Naive B cell (primary cell): Measurements from ENCODE around the gene ALPK1. TPM values are rescaled to one million over a fixed set of nuclear protein-coding genes. Genes with fewer than 3 reads are reported as not detected.

ENCODE experiments used
- ATAC-seq, 2 donors: fragments of 150-1000 bp; cut with Tn5 transposase; 2 replicates each; pipeline ENCODE4 v1.10.0; 2021; ENCODE audit warnings: low read depth in 2 of 2, mild to moderate bottlenecking in 2 of 2, moderate library complexity in 2 of 2
- DNase-seq: peaks from one replicate; pipeline ENCODE4 v3.0.0; 2022
- H3K27ac Mint-ChIP-seq, 6 donors: one replicate each; pipeline ENCODE4 v1.8.0; 2020 to 2022; ENCODE audit warnings: mild to moderate bottlenecking in 6 of 6, mixed read lengths in 6 of 6, moderate library complexity in 5 of 6, inconsistent platforms in 2 of 6
- H3K27me3 Mint-ChIP-seq, 3 donors: one replicate each; pipeline ENCODE4 v1.8.0; 2021 to 2022; ENCODE audit warnings: mixed read lengths in 3 of 3, mild to moderate bottlenecking in 1 of 3
- H3K36me3 Mint-ChIP-seq, 2 donors: one replicate each; pipeline ENCODE4 v1.8.0; 2020 to 2022; ENCODE audit warnings: mixed read lengths in 2 of 2, inconsistent platforms in 1 of 2, mild to moderate bottlenecking in 1 of 2
- H3K4me1 Mint-ChIP-seq, 3 donors: one replicate each; pipeline ENCODE4 v1.8.0; 2020 to 2022; ENCODE audit warnings: mixed read lengths in 3 of 3, inconsistent platforms in 1 of 3, mild to moderate bottlenecking in 1 of 3, moderate library complexity in 1 of 3
- H3K4me3 Mint-ChIP-seq, 8 donors: one replicate each; pipeline ENCODE4 v1.8.0; 2020 to 2022; ENCODE audit warnings: mild to moderate bottlenecking in 8 of 8, mixed read lengths in 8 of 8, moderate library complexity in 8 of 8, inconsistent platforms in 2 of 8
- H3K9me3 Mint-ChIP-seq, 7 donors: one replicate each; pipeline ENCODE4 v1.8.0; 2020 to 2022; ENCODE audit warnings: mixed read lengths in 7 of 7, mild to moderate bottlenecking in 5 of 7, inconsistent platforms in 2 of 7, moderate library complexity in 1 of 7
- polyA plus RNA-seq, 6 donors: library from polyadenylated mRNA; unstranded; fragments of 300-500 nt; fragmentation: Illumina TruSeq; gene quantifications; one replicate each; pipeline ENCODE4 v1.2.3, GENCODE V29; 2021; ENCODE audit warnings: low read depth in 6 of 6

The ALPK1 gene
- 1 to 10 TPM in 5 of 6 donors, not detected in 1; 3.9 to 7.3 (median 5.3) TPM for polyA plus RNA-seq

DNA sequence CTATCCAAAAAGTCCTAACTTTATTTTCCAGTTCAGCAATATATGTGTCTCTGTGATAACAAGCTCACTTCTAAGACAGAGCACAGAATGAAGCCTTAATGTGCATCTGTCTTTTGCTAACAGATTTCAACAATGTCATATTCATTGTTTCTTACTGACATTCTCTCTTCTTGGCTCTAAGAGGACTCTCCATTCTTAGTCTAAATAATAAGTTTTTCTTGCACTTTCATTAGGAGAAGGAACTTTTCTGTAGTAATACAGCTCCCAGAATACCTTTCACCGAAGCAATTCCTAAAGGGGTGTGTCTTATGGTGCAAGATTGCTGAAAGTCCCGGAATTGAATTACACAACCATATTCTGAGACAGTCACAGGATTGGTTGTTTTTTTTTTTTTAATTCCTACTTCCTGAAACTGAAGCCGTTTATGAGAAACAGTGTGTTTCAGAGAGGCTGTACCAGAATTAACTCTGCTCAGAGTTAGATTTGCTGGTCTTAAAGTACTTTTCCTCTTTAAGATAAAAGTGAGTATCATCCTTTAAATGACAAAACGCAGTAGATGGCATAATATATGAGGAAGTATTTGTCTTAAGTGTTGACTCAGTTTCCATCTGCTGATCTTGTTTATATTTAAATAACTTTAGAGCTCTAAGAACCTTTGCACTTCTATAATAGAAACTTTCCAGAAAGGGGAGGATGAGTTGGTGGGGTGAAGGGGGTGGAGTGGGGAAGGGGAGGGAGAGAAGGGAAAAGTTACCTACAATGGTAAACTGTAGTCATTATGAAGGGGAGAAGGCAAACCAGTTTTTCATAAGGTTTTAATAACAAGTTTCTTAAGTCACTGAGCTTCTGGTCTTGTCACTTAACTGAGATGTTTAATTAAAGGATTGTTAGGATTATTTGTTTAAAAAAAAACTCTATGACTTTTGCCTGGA, at the start of gene ALPK1:
Gene ALPK1 (plus strand): TSS at position 421 of the 932 bp plus-strand sequence.
- Mint-ChIP-seq H3K9me3 (no peaks in the 10 kb centered on the region), H3K36me3 (no peaks in the 10 kb centered on the region), H3K27me3 (no peaks in the 10 kb centered on the region), H3K4me1 (peaks cover 7 to 24% (median 17%) of the 10 kb centered on the region in 3 donors), H3K27ac (peak within 1 kb of the TSS; percentile 53 to 92 (median 86)), H3K4me3 (peak within 1 kb of the TSS; percentile 77 to 93 (median 87))
- DNase-seq (peak; percentile 53), ATAC-seq (peak; percentile 96 to 98)

DNA sequence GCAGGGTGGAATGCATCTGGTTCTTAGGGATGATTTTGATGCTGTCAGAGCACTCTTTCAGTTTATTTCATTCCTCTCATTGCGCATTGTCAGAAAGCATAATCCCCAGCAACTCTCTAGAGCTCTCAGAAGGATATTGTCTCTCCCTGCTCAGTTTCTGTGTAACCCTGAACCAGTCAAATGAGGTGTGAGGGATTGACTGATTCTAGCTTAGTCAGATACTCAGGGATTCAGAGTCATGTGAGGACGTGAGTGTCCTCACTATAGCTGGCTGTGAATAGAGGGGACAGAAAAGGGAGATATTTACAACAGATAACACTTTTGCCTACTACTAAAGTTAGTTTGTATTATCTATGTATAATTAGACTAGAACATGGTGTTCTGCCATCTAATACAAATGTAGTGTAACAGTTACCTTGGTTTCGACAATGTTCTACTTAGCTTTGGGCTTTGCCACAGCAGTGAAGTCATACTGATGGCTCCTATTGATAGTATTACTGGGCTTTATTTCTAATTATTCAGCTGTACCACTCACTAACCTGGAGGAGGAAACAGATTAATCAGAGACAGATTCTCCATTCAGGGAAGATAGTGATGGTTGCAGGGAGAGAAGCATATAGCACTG, 46.0 kb upstream of the ALPK1 start:
- no peaks in the 10 kb centered on the region for H3K27me3 Mint-ChIP-seq
- H3K4me1 Mint-ChIP-seq, result peaks cover 5 to 7% (median 6%) of the 10 kb centered on the region in 3 donors
- DNase-seq, result no peak
- H3K9me3 Mint-ChIP-seq, result no peaks in the 10 kb centered on the region
- no peak overlapping the region for H3K4me3 Mint-ChIP-seq
- H3K36me3 Mint-ChIP-seq, result no peaks in the 10 kb centered on the region
- peak overlapping the region in 1 of 6 donors; percentile 34 for H3K27ac Mint-ChIP-seq
- ATAC-seq, result no peak

- H3K27ac Mint-ChIP-seq, result no peak overlapping the region
These were observed 44.9 kb upstream of the ALPK1 start for GRCh38 chr4:112252234-112252633.

GRCh38 chr4:112253382-112254000, 43.7 kb upstream of the ALPK1 start:
- ATAC-seq (peak; percentile 100), DNase-seq (peak; percentile 13)
- Mint-ChIP-seq H3K27ac (peak overlapping the region in 3 of 6 donors; percentile 15 to 34 (median 31)), H3K4me1 (peaks cover 5 to 7% (median 6%) of the 10 kb centered on the region in 3 donors), H3K27me3 (no peaks in the 10 kb centered on the region), H3K9me3 (no peaks in the 10 kb centered on the region), H3K4me3 (peak overlapping the region in 2 of 8 donors; percentile 0 to 3), H3K36me3 (no peaks in the 10 kb centered on the region)

More at GRCh38 chr4:112252234-112252633, 44.9 kb upstream of the ALPK1 start:
- DNase-seq (no peak), ATAC-seq (no peak)
- Mint-ChIP-seq H3K4me3 (no peak overlapping the region), H3K36me3 (no peaks in the 10 kb centered on the region), H3K9me3 (no peaks in the 10 kb centered on the region), H3K27me3 (no peaks in the 10 kb centered on the region), H3K4me1 (peaks cover 5 to 7% (median 6%) of the 10 kb centered on the region in 3 donors)

DNA sequence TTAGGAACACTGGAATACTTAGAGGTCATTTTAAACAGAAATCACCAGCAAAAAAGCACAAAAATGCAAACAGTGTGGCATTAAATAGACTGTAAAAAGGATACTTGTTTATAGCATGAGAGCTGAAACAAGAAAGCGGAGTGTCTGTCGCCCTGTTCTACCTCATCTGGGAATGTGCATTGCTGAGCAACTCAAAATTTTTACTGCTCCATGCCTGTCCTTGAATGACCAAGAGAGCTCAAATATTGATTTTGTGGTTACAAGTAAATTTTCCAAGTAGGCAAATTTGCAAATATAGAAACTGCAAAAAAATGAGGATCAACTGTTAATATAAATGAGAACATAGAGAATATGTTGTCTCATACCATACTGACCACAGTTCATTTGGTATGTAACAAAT, 40.1 kb upstream of the ALPK1 start:
- no peaks in the 10 kb centered on the region for H3K9me3 Mint-ChIP-seq
- no peaks in the 10 kb centered on the region for H3K36me3 Mint-ChIP-seq
- H3K27me3 Mint-ChIP-seq, result no peaks in the 10 kb centered on the region
- no peak overlapping the region for H3K27ac Mint-ChIP-seq
- H3K4me3 Mint-ChIP-seq, result no peak overlapping the region
- H3K4me1 Mint-ChIP-seq, result peaks cover 5 to 7% (median 6%) of the 10 kb centered on the region in 3 donors
- no peak for ATAC-seq
- DNase-seq, result no peak

GRCh38 chr4:112266823-112267222, 30.3 kb upstream of the ALPK1 start:
- Mint-ChIP-seq H3K36me3 (no peaks in the 10 kb centered on the region), H3K9me3 (no peaks in the 10 kb centered on the region), H3K4me3 (no peak overlapping the region), H3K27ac (no peak overlapping the region), H3K27me3 (no peaks in the 10 kb centered on the region), H3K4me1 (peaks cover under 1 to 20% (median 14%) of the 10 kb centered on the region in 3 donors)
- peak in 1 of 2 donors; percentile 45 for ATAC-seq
- no peak for DNase-seq

GRCh38 chr4:112270051-112270450, 27.1 kb upstream of the ALPK1 start:
- H3K4me3 Mint-ChIP-seq, result no peak overlapping the region
- H3K27ac Mint-ChIP-seq, result peak overlapping the region in 1 of 6 donors; percentile 32
- H3K27me3 Mint-ChIP-seq, result no peaks in the 10 kb centered on the region
- no peaks in the 10 kb centered on the region for H3K36me3 Mint-ChIP-seq
- H3K9me3 Mint-ChIP-seq, result no peaks in the 10 kb centered on the region
- ATAC-seq (no peak), DNase-seq (no peak)
- peaks cover 7 to 24% (median 16%) of the 10 kb centered on the region in 3 donors for H3K4me1 Mint-ChIP-seq

DNA sequence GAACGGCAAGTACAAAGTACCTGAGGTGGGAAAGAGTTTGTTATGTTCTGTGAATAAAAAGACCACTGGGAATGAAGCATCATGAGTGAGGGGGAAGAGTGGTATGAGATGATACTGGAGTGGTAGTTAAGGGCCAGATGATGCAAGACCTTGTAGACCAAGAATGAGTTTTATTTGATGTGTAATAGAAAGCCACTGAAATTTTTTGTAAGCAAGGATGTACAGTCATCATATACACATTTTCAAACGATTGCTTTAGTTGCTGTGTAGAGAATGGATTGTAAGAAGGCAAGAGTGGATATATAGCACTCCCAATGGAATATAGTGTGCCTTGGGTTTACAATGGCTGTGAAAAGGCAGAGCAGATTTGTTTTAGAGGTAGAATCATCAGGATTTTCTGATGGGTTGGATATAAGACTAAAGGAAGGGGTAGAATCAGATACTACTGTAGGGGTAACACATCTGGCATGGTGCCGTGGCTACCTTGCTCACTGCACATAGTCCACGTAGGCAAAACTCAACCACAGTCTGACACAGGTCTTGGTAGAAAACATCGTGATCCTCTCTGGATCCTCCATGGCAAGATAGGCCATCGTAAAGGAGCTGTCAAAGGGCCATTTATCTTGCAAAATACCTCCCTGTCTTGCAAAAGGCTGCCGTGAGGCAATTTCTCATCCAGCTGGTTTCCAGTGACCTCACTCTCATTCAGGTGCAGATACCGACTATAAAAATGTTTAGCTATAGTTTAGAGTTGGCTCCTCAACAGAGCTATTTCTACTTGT, 26.3 kb upstream of the ALPK1 start:
- Mint-ChIP-seq H3K27me3 (no peaks in the 10 kb centered on the region), H3K4me3 (no peak overlapping the region), H3K36me3 (peaks cover 0 to 2% of the 10 kb centered on the region in 2 donors), H3K4me1 (peaks cover 10 to 24% (median 16%) of the 10 kb centered on the region in 3 donors), H3K27ac (peak overlapping the region in 1 of 6 donors; percentile 34), H3K9me3 (no peaks in the 10 kb centered on the region)
- DNase-seq (no peak), ATAC-seq (no peak)

DNA sequence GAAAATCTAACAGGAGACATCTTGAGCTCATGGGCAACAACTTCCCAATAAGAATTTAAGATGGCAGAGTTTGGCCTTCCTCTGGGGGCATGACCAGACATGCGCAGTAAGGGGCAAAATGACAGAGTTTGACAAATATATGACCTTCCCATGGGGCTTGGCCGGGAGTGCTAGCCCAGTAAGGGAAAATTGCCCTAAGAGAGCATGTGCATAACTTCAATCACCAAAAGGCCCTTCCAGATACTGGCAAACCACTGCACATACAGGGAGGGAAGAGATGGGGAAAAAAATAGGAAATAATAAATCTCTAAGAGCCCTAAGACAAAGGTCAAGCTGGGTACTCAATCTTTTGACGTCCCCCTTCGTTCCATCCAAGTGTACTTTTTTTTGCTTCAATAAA, 24.9 kb upstream of the ALPK1 start:
- ATAC-seq, result no peak
- no peak for DNase-seq
- Mint-ChIP-seq H3K27me3 (no peaks in the 10 kb centered on the region), H3K27ac (peak overlapping the region in 3 of 6 donors; percentile 62 to 82 (median 66)), H3K36me3 (peaks cover 7 to 8% of the 10 kb centered on the region in 2 donors), H3K9me3 (no peaks in the 10 kb centered on the region), H3K4me1 (peaks cover 19 to 31% (median 20%) of the 10 kb centered on the region in 3 donors), H3K4me3 (no peak overlapping the region)

DNA sequence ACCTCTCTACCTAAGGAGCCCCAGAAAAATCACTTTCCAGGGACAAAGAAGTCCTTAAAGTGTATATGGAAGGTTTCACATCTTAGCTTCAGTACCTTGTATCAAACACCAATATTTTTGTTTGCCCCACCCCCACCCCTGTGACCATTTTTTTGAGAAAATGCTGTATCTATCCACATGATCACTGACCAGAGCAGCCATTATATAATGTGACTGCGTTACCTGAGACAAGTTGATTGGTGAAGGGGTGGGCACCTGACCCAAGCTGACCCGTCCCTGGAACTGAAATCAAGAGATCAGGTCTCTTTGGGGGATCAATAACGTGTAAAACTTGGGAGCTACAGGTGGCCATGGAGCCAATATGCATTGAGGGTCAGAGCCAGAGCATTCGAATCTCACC, 22.2 kb upstream of the ALPK1 start:
- peaks cover 7 to 14% of the 10 kb centered on the region in 2 donors for H3K36me3 Mint-ChIP-seq
- no peaks in the 10 kb centered on the region for H3K9me3 Mint-ChIP-seq
- H3K4me3 Mint-ChIP-seq, result no peak overlapping the region
- peak overlapping the region in 2 of 6 donors; percentile 23 to 67 for H3K27ac Mint-ChIP-seq
- no peaks in the 10 kb centered on the region for H3K27me3 Mint-ChIP-seq
- DNase-seq (no peak), ATAC-seq (no peak)
- peaks cover 35 to 53% (median 41%) of the 10 kb centered on the region in 3 donors for H3K4me1 Mint-ChIP-seq

GRCh38 chr4:112276113-112276512, 21.1 kb upstream of the ALPK1 start:
- Mint-ChIP-seq H3K4me3 (no peak overlapping the region), H3K4me1 (peaks cover 28 to 57% (median 53%) of the 10 kb centered on the region in 3 donors), H3K27ac (peak overlapping the region in 4 of 6 donors; percentile 47 to 94 (median 74))

GRCh38 chr4:112277220-112277619, 19.9 kb upstream of the ALPK1 start:
- peaks cover 32 to 61% (median 58%) of the 10 kb centered on the region in 3 donors for H3K4me1 Mint-ChIP-seq
- peak overlapping the region in 1 of 6 donors; percentile 73 for H3K27ac Mint-ChIP-seq
- DNase-seq (no peak), ATAC-seq (no peak)
- H3K27me3 Mint-ChIP-seq, result no peaks in the 10 kb centered on the region
- peaks cover 0 to 2% (median 0%) of the 10 kb centered on the region in 7 donors for H3K9me3 Mint-ChIP-seq
- peaks cover 17 to 24% of the 10 kb centered on the region in 2 donors for H3K36me3 Mint-ChIP-seq
- H3K4me3 Mint-ChIP-seq, result peak overlapping the region in 1 of 8 donors; percentile 85

More at GRCh38 chr4:112276113-112276512, 21.1 kb upstream of the ALPK1 start:
- no peaks in the 10 kb centered on the region for H3K27me3 Mint-ChIP-seq
- no peaks in the 10 kb centered on the region for H3K9me3 Mint-ChIP-seq
- DNase-seq, result no peak
- peaks cover 7 to 14% of the 10 kb centered on the region in 2 donors for H3K36me3 Mint-ChIP-seq
- ATAC-seq, result no peak
